Esophagus squamous epithelium (tissue), 4 donors: Measurements from ENCODE around the gene ANO5.

ENCODE experiments used
- POLR2A ChIP-seq, 4 donors: fragments of 450-650 bp; IDR thresholded peaks; one replicate each; pipeline ENCODE4 v1.6.1; 2017; ENCODE audit warnings: antibody characterized with exemption in 4 of 4, mild to moderate bottlenecking in 4 of 4, moderate library complexity in 3 of 4
- TF ChIP-seq, protein P1 (sequence below), 6 experiments: fragments of 450-650 bp in 4 of 6; fragments of 200-600 bp in 2 of 6; sonication (generic) in 2 of 6; IDR thresholded peaks; one replicate each; pipeline ENCODE4 v1.5.1; 2016 to 2019; ENCODE audit warnings: antibody characterized with exemption in 6 of 6, mild to moderate bottlenecking in 4 of 6, moderate library complexity in 4 of 6

DNA sequence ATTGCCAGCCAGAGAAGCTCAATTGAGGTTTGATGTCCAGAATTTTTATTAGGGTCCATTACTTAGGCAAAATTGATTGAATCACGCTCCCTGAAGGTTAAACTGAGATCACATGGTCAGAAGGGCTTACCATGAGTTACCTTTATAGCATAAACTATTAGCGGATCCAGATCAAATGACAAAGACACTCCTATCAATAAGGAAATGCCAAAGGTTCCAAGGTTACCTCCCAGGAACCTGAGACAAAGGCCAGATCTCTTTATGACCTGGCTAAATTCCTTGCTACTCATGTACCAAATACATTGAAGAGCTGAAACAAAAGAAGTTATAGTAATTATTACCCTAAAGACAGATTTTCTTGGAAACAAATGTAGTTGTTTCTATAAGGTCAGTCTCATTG, 27.8 kb upstream of the ANO5 start:
- TF ChIP-seq, protein P1, sequence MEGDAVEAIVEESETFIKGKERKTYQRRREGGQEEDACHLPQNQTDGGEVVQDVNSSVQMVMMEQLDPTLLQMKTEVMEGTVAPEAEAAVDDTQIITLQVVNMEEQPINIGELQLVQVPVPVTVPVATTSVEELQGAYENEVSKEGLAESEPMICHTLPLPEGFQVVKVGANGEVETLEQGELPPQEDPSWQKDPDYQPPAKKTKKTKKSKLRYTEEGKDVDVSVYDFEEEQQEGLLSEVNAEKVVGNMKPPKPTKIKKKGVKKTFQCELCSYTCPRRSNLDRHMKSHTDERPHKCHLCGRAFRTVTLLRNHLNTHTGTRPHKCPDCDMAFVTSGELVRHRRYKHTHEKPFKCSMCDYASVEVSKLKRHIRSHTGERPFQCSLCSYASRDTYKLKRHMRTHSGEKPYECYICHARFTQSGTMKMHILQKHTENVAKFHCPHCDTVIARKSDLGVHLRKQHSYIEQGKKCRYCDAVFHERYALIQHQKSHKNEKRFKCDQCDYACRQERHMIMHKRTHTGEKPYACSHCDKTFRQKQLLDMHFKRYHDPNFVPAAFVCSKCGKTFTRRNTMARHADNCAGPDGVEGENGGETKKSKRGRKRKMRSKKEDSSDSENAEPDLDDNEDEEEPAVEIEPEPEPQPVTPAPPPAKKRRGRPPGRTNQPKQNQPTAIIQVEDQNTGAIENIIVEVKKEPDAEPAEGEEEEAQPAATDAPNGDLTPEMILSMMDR (IDR thresholded peaks at IDR 0.05) = no peak
- no peak for TF ChIP-seq POLR2A (IDR thresholded peaks at IDR 0.05)
